H1 (cell line): ENCODE measurements around the gene ASH1L. TPM values are rescaled to one million over a fixed set of nuclear protein-coding genes. Genes with fewer than 3 reads are reported as not detected.

ENCODE experiments used
- CTCF ChIA-PET: fragments of 300-600 bp; sonication (Branson Sonifier 250); formaldehyde crosslinking; loops from one replicate; lab custom pipeline; 2021; ENCODE audit not compliant: partially characterized antibody; lab: Charles Lee
- POLR2A ChIA-PET: fragments of 300-600 bp; sonication (Branson Sonifier 250); formaldehyde crosslinking; loops from one replicate; lab custom pipeline; 2021; ENCODE audit warnings: inconsistent platforms; ENCODE audit not compliant: partially characterized antibody; lab: Charles Lee
- DNase-seq, 2 experiments: peaks; one replicate each; pipeline versions ENCODE4 v3.0.0 to v3.0.0-alpha.2; 2010 to 2022; ENCODE audit warnings: low spot score in 2 of 2, low read depth in 1 of 2, mixed read lengths in 1 of 2
- FAIRE-seq: peaks from 2 replicates; lab custom pipeline; 2011; peaks lifted over from hg19 to GRCh38; lab: Jason Lieb, UNC
- H2AFZ ChIP-seq: 2 replicates; pipeline ENCODE4 v1.8.1; 2012; ENCODE audit warnings: low read length, inconsistent platforms
- H2AK5ac ChIP-seq: 2 replicates; pipeline ENCODE4 v1.6.1; 2013; ENCODE audit warnings: low read depth, low read length
- H2BK120ac ChIP-seq: replicated peaks from 2 replicates; pipeline ENCODE3; 2013; ENCODE audit warnings: low read depth, low read length, inconsistent platforms
- H2BK12ac ChIP-seq: 2 replicates; pipeline ENCODE4 v1.6.1; 2013; ENCODE audit warnings: low read depth, low read length
- H2BK15ac ChIP-seq: 2 replicates; pipeline ENCODE4 v1.6.1; 2013; ENCODE audit warnings: low read length
- H2BK20ac ChIP-seq: 2 replicates; pipeline ENCODE4 v1.6.1; 2013; ENCODE audit warnings: low read length
- H2BK5ac ChIP-seq: 2 replicates; pipeline ENCODE4 v1.6.1; 2013; ENCODE audit warnings: low read depth, low read length
- H3K14ac ChIP-seq: 2 replicates; pipeline ENCODE4 v1.6.1; 2013; ENCODE audit warnings: inconsistent platforms; ENCODE audit not compliant: insufficient read length
- H3K18ac ChIP-seq: 2 replicates; pipeline ENCODE4 v1.6.1; 2013; ENCODE audit warnings: low read length; ENCODE audit errors: extremely low read depth
- H3K23ac ChIP-seq: 2 replicates; pipeline ENCODE4 v1.6.1; 2013; ENCODE audit warnings: inconsistent platforms; ENCODE audit not compliant: insufficient read length
- H3K23me2 ChIP-seq: 2 replicates; pipeline ENCODE4 v1.6.1; 2013; ENCODE audit warnings: low read depth, low read length
- H3K27ac ChIP-seq: 2 replicates; pipeline ENCODE4 v1.6.1; 2011; ENCODE audit warnings: low read depth, low read length, inconsistent platforms
- H3K27me3 ChIP-seq, 4 experiments: replicated peaks in 1 of 4; 1 replicate in 1 of 4; 2 replicates in 3 of 4; pipeline versions ENCODE4 v1.6.1 to v1.8.1; 2011 to 2013; ENCODE audit warnings: low read length in 3 of 4, mild to moderate bottlenecking in 3 of 4, inconsistent platforms in 2 of 4, mixed read lengths in 2 of 4, moderate library complexity in 1 of 4; ENCODE audit not compliant: control insufficient read depth in 3 of 4, insufficient read depth in 3 of 4; ENCODE audit errors: extremely low read depth in 1 of 4
- H3K36me3 ChIP-seq, 4 experiments: 2 replicates each; pipeline versions ENCODE4 v1.6.1 to v1.8.1; 2011 to 2013; ENCODE audit warnings: mild to moderate bottlenecking in 4 of 4, low read length in 3 of 4, moderate library complexity in 2 of 4, control low read depth in 1 of 4, inconsistent platforms in 1 of 4; ENCODE audit not compliant: insufficient read depth in 4 of 4, control insufficient read depth in 2 of 4
- H3K4ac ChIP-seq: replicated peaks from 2 replicates; pipeline ENCODE3; 2013; ENCODE audit warnings: low read length, low read depth, mixed read lengths, inconsistent platforms; ENCODE audit not compliant: insufficient read length
- H3K4me1 ChIP-seq, 4 experiments: replicated peaks in 1 of 4; 1 replicate in 1 of 4; 2 replicates in 3 of 4; pipeline versions ENCODE4 v1.6.1 to v1.8.1; 2011 to 2013; ENCODE audit warnings: low read length in 3 of 4, inconsistent platforms in 2 of 4, mixed read lengths in 1 of 4; ENCODE audit not compliant: insufficient read depth in 4 of 4, control insufficient read depth in 3 of 4
- H3K4me2 ChIP-seq, 2 experiments: 2 replicates each; pipeline versions ENCODE4 v1.6.1 to v1.8.1; 2011 to 2013; ENCODE audit warnings: low read depth in 2 of 2, low read length in 2 of 2, control low read depth in 1 of 2, inconsistent platforms in 1 of 2, mild to moderate bottlenecking in 1 of 2; ENCODE audit not compliant: insufficient read depth in 1 of 2
- H3K4me3 ChIP-seq, 4 experiments: fragments of 200-600, 300-600 bp in 1 of 4; sonication (generic), shearing (Covaris generic), sonication (Bioruptor Twin) in 1 of 4; 2 replicates each; pipeline versions ENCODE4 v1.5.1 to v1.8.1; 2011 to 2016; ENCODE audit warnings: low read length in 4 of 4, low read depth in 3 of 4, control low read depth in 2 of 4, inconsistent platforms in 2 of 4, mild to moderate bottlenecking in 2 of 4, mixed read lengths in 1 of 4, moderate library complexity in 1 of 4; ENCODE audit not compliant: insufficient read depth in 2 of 4; ENCODE audit errors: extremely low read depth in 1 of 4
- H3K56ac ChIP-seq: replicated peaks from 2 replicates; pipeline ENCODE3; 2013; ENCODE audit warnings: low read depth, mild to moderate bottlenecking, mixed read lengths, low read length, inconsistent platforms; ENCODE audit not compliant: insufficient read length
- H3K79me1 ChIP-seq: 2 replicates; pipeline ENCODE4 v1.6.1; 2013; ENCODE audit warnings: low read depth, low read length, control low read depth
- H3K79me2 ChIP-seq, 2 experiments: 2 replicates each; pipeline versions ENCODE4 v1.6.1 to v1.8.1; 2012 to 2013; ENCODE audit warnings: low read length in 2 of 2, mild to moderate bottlenecking in 2 of 2, inconsistent platforms in 1 of 2; ENCODE audit not compliant: insufficient read depth in 2 of 2, control insufficient read depth in 1 of 2
- H3K9ac ChIP-seq, 4 experiments: replicated peaks in 1 of 4; 1 replicate in 1 of 4; 2 replicates in 3 of 4; pipeline versions ENCODE4 v1.6.1 to v1.8.1; 2011 to 2013; ENCODE audit warnings: low read depth in 3 of 4, low read length in 3 of 4, control low read depth in 2 of 4, mild to moderate bottlenecking in 2 of 4, moderate library complexity in 2 of 4, inconsistent platforms in 1 of 4; ENCODE audit errors: extremely low read depth in 1 of 4
- H3K9me3 ChIP-seq, 2 experiments: 2 replicates each; pipeline versions ENCODE4 v1.6.1 to v1.8.1; 2012 to 2013; ENCODE audit warnings: mild to moderate bottlenecking in 2 of 2, moderate library complexity in 2 of 2, control low read depth in 1 of 2, inconsistent platforms in 1 of 2, low read depth in 1 of 2, low read length in 1 of 2, mixed read lengths in 1 of 2; ENCODE audit not compliant: insufficient read depth in 2 of 2
- H4K20me1 ChIP-seq, 2 experiments: replicated peaks in 1 of 2; 2 replicates each; pipeline versions ENCODE3 to v1.8.1; 2011 to 2013; ENCODE audit warnings: inconsistent platforms in 2 of 2, low read length in 2 of 2, mild to moderate bottlenecking in 1 of 2; ENCODE audit not compliant: insufficient read depth in 2 of 2, control insufficient read depth in 1 of 2
- H4K5ac ChIP-seq: 2 replicates; pipeline ENCODE4 v1.6.1; 2013; ENCODE audit warnings: low read length, low read depth, mixed read lengths, inconsistent platforms; ENCODE audit not compliant: insufficient read length
- H4K8ac ChIP-seq: 2 replicates; pipeline ENCODE4 v1.8.0; 2013; ENCODE audit warnings: mild to moderate bottlenecking, moderate library complexity, low read length, inconsistent platforms; ENCODE audit not compliant: insufficient read depth; ENCODE audit errors: extremely low read depth
- H4K91ac ChIP-seq: replicated peaks from 2 replicates; pipeline ENCODE3; 2013; ENCODE audit warnings: low read length, mixed read lengths, inconsistent platforms; ENCODE audit not compliant: insufficient read length
- WGBS, 2 experiments: shearing (Covaris generic) in 1 of 2; methylation state at CpG; one replicate each; pipeline versions ENCODE4 v1.1.6 to v1.1.7; 2013 to 2015; ENCODE audit warnings: low lambda C conversion rate in 2 of 2, mixed read lengths in 2 of 2, inconsistent platforms in 1 of 2, low coverage in 1 of 2, missing lambda C conversion rate in 1 of 2; ENCODE audit not compliant: insufficient replicate concordance in 2 of 2, insufficient coverage in 1 of 2, insufficient read length in 1 of 2; ENCODE audit errors: extremely low coverage in 1 of 2, missing lambda C conversion rate in 1 of 2; 5-methylcytosine and 5-hydroxymethylcytosine counted together
- polyA plus RNA-seq, 7 experiments: library from polyadenylated mRNA; depleted of rRNA in 3 of 7; stranded (reverse) in 5 of 7; unstranded in 2 of 7; fragments of >200 nt in 5 of 7; fragments of 200-250 nt in 2 of 7; gene quantifications; 1 replicate in 5 of 7; 2 replicates in 1 of 7; 4 replicates in 1 of 7; pipeline versions ENCODE4 v1.2.1 to v1.2.3, GENCODE V29; 2011 to 2013; ENCODE audit warnings: missing spikeins in 2 of 7, mixed read lengths in 2 of 7
- total RNA-seq: library from RNA; stranded (reverse); fragmentation: NEBNext Ultra II Directional; extraction: Animal tissue kit (Norgen Biotek cat#: 25700); gene quantifications from 2 replicates; pipeline ENCODE4 v1.2.1, GENCODE V29; 2021

The ASH1L gene
- total and polyA plus RNA-seq, 2 of the 8 experiments (the other 6 are each of a cell fraction or from before 2014, with no cell fraction given): 7.5 to 27.6 TPM

DNA sequence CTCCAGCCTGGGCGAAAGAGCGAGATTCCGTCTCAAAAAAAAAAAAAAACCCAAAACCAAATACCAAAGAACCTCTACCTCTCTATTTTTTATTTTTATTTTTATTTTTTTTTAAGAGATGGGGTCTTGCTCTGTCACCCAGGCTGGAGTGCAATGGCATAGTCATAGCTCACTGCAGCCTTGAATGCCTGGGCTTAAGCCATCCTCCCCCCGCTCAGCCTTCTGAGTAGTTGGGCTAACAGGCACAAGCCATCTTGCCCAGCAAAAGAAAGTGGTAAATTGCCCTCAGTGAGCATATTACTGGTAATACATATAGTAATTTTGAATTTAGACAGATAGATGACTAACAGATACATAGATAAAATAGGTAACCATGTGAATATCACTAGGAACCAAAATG is 77.4 kb downstream of the ASH1L start:
- H3K4ac ChIP-seq: no peak overlapping the region
- WGBS, 2 experiments: 97% methylated on average over 4 of the region's 4 CpGs; no CpG with 5 or more reads in 1 of the 2 experiments

More for the DNA sequence above, 77.4 kb downstream of the ASH1L start:
- ChIA-PET POLR2A (no interaction called here), CTCF (interaction anchor here (0.6 kb wide), 1 partner anchor 73 kb away, joined by 3 read pairs; no protein-coding TSS in a partner anchor)
- no peak overlapping the region for H3K4me3 ChIP-seq
- no peak overlapping the region for H4K5ac ChIP-seq
- H3K36me3 ChIP-seq: peaks cover 2 to 15% (median 9%) of the 10 kb centered on the region in 4 experiments; a peak in 6 of 8 replicates
- H2AFZ ChIP-seq: no peak overlapping the region
- H2AK5ac ChIP-seq: no peak overlapping the region
- no peak overlapping the region for H2BK5ac ChIP-seq
- H3K56ac ChIP-seq: no peak overlapping the region
- H3K79me1 ChIP-seq: no peaks in the 10 kb centered on the region
- H3K4me2 ChIP-seq: no peak overlapping the region
- no peaks in the 10 kb centered on the region for H3K23me2 ChIP-seq
- no peak overlapping the region for H4K91ac ChIP-seq
- H3K14ac ChIP-seq: no peak overlapping the region
- no peaks in the 10 kb centered on the region for H3K27me3 ChIP-seq
- no peaks in the 10 kb centered on the region for H3K4me1 ChIP-seq
- H3K18ac ChIP-seq: no peak overlapping the region
- no peak overlapping the region for H3K9ac ChIP-seq
- DNase-seq (no peak), FAIRE-seq (no peak)
- H2BK15ac ChIP-seq: no peak overlapping the region
- H3K23ac ChIP-seq: no peak overlapping the region
- no peaks in the 10 kb centered on the region for H4K20me1 ChIP-seq
- no peak overlapping the region for H3K27ac ChIP-seq
- H3K9me3 ChIP-seq: no peaks in the 10 kb centered on the region
- H2BK12ac ChIP-seq: no peak overlapping the region
- no peak overlapping the region for H4K8ac ChIP-seq
- H2BK20ac ChIP-seq: no peak overlapping the region
- H3K79me2 ChIP-seq: peaks cover 0 to 6% of the 10 kb centered on the region in 2 experiments; a peak in 1 of 4 replicates
- H2BK120ac ChIP-seq: no peak overlapping the region
